C4-2B (cell line): Measurements from ENCODE around the gene SLC1A2.

Source experiments
- ZFX ChIP-seq: fragments of 450-650 bp; IDR thresholded peaks from 2 replicates; pipeline ENCODE4 v1.6.1; 2017
- TF ChIP-seq, protein P1 (sequence below): fragments of 450-650 bp; conservative IDR thresholded peaks from 2 replicates; pipeline ENCODE4 v1.5.1; 2017; ENCODE audit warnings: mild to moderate bottlenecking

DNA sequence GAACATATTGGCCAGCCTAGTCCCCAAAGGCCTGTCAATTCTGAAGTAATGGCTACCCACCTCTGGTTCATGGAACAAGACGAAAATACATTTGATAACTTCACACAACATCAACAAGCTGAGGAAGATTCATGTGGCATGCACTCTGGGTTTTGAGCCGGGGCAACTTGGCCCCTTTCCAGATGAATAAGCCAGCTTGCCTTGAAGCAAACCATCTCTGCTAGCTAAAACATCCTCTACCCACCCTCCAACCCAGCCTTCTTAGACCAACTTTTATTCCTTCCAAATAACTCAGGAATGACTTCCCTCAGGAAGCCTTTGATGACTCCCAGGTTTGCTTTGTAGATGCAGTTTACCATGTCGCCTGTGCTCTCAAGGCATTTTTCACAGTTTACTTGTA, 94.4 kb downstream of the SLC1A2 start:
- TF ChIP-seq, protein P1, sequence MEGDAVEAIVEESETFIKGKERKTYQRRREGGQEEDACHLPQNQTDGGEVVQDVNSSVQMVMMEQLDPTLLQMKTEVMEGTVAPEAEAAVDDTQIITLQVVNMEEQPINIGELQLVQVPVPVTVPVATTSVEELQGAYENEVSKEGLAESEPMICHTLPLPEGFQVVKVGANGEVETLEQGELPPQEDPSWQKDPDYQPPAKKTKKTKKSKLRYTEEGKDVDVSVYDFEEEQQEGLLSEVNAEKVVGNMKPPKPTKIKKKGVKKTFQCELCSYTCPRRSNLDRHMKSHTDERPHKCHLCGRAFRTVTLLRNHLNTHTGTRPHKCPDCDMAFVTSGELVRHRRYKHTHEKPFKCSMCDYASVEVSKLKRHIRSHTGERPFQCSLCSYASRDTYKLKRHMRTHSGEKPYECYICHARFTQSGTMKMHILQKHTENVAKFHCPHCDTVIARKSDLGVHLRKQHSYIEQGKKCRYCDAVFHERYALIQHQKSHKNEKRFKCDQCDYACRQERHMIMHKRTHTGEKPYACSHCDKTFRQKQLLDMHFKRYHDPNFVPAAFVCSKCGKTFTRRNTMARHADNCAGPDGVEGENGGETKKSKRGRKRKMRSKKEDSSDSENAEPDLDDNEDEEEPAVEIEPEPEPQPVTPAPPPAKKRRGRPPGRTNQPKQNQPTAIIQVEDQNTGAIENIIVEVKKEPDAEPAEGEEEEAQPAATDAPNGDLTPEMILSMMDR: no peak
- TF ChIP-seq ZFX: no peak
